ENCODE data around the gene NLGN1. TPM values are rescaled to one million over a fixed set of nuclear protein-coding genes. Genes with fewer than 3 reads are reported as not detected.

NLGN1 gene
- total and polyA plus RNA-seq, 9 of the 15 experiments (the other 6 are each of a cell fraction or from before 2014, with no cell fraction given): under 0.01 to 0.01 TPM; not detected in 7

GRCh38 chr3:173719585-173719984, 322.0 kb downstream of the NLGN1 start:
- FAIRE-seq (no peak), ATAC-seq (no peak), DNase-seq (ENCODE audit: extremely low read depth in 1 of 4, low spot score in 3 of 4) (no peak)
- intact Hi-C loops (cut with micrococcal nuclease): no loop called here
- no peak for TF ChIP-seq BMI1 (IDR thresholded peaks at IDR 0.05; ENCODE audit: low read length)
- TF ChIP-seq RNF2 (IDR thresholded peaks at IDR 0.05): no peak
- no peak for TF ChIP-seq FOXK2 (conservative IDR thresholded peaks at IDR 0.05 in 1 of 2, IDR thresholded peaks at IDR 0.05 in 1 of 2; ENCODE audit: low read depth in 2 of 2)
- TF ChIP-seq ZNF239 (CRISPR knock-in tag; IDR thresholded peaks at IDR 0.05): no peak
- TF ChIP-seq DEAF1 (CRISPR knock-in tag; IDR thresholded peaks at IDR 0.05): no peak
- TF ChIP-seq ZNF253 (CRISPR knock-in tag; conservative IDR thresholded peaks at IDR 0.05): no peak
- no peak for TF ChIP-seq LEF1 (IDR thresholded peaks at IDR 0.05)
- TF ChIP-seq ZBTB11 (CRISPR knock-in tag; IDR thresholded peaks at IDR 0.05): no peak
- TF ChIP-seq JUN (IDR thresholded peaks at IDR 0.05; ENCODE audit: borderline replicate concordance, low read depth, low read length): no peak
- no peak for TF ChIP-seq JUN (CRISPR knock-in tag; IDR thresholded peaks at IDR 0.05; ENCODE audit: borderline replicate concordance)
- TF ChIP-seq ZNF263 (CRISPR knock-in tag; IDR thresholded peaks at IDR 0.05; ENCODE audit: borderline replicate concordance): no peak
- no peak for TF ChIP-seq RCOR1 (IDR thresholded peaks at IDR 0.05; ENCODE audit: borderline replicate concordance in 1 of 2, low read depth in 2 of 2, low read length in 2 of 2)
- no peak overlapping the region for H3K9ac ChIP-seq (ENCODE audit: insufficient read depth in 1 of 2, low read depth in 2 of 2, low read length in 2 of 2)
- in situ Hi-C loops (cut with MboI): no loop called here
- WGBS (ENCODE audit: insufficient coverage, low coverage, missing lambda C conversion rate): 0% methylated on average over 3 of the region's 3 CpGs
- H3K4me2 ChIP-seq (ENCODE audit: insufficient read depth, low read length): no peak overlapping the region
- ChIA-PET POLR2A (no interaction called here), CTCF (ENCODE audit: low intra/inter-chr PET ratio) (no interaction called here)
- H3K27ac ChIP-seq (ENCODE audit: extremely low read depth, low read depth, low read length): no peak overlapping the region
- no peaks in the 10 kb centered on the region for H4K20me1 ChIP-seq (replicated peaks; ENCODE audit: control insufficient read depth, insufficient read depth, low read length)
- H3K9me1 ChIP-seq (ENCODE audit: control insufficient read depth, insufficient read depth, low read length): no peaks in the 10 kb centered on the region
- no peaks in the 10 kb centered on the region for H3K4me1 ChIP-seq (replicated peaks in 1 of 2; ENCODE audit: control insufficient read depth in 2 of 2, insufficient read depth in 2 of 2, low read length in 2 of 2)
- H3K4me3 ChIP-seq: no peak overlapping the region
- BruUV-seq (replicated peaks): no TSS peak
- no peak overlapping the region for H2AFZ ChIP-seq (ENCODE audit: low read depth, low read length)
- no peaks in the 10 kb centered on the region for H3K79me2 ChIP-seq (ENCODE audit: control insufficient read depth, insufficient read depth, low read length)
- no peaks in the 10 kb centered on the region; the same call in 1 of the 2 replicates for H3K9me3 ChIP-seq (replicated peaks; ENCODE audit: control insufficient read depth, insufficient read depth, low read depth, low read length)
- H3K27me3 ChIP-seq (ENCODE audit: control insufficient read depth in 2 of 2, insufficient read depth in 2 of 2, low read length in 2 of 2): no peaks in the 10 kb centered on the region
- no peaks in the 10 kb centered on the region for H3K36me3 ChIP-seq (ENCODE audit: control insufficient read depth, insufficient read depth, low read length)
